Pericardium fibroblast (primary cell): ENCODE data around the gene HMGB2. TPM values are rescaled to one million over a fixed set of nuclear protein-coding genes. Genes with fewer than 3 reads are reported as not detected.

Experiments used
- total RNA-seq: library from RNA; depleted of rRNA; stranded (reverse); fragments of >200 nt; gene quantifications from 2 replicates; pipeline ENCODE4 v1.2.3, GENCODE V29; 2015

Gene HMGB2
- 15.9 and 30.0 TPM in 2 replicates for total RNA-seq

DNA sequence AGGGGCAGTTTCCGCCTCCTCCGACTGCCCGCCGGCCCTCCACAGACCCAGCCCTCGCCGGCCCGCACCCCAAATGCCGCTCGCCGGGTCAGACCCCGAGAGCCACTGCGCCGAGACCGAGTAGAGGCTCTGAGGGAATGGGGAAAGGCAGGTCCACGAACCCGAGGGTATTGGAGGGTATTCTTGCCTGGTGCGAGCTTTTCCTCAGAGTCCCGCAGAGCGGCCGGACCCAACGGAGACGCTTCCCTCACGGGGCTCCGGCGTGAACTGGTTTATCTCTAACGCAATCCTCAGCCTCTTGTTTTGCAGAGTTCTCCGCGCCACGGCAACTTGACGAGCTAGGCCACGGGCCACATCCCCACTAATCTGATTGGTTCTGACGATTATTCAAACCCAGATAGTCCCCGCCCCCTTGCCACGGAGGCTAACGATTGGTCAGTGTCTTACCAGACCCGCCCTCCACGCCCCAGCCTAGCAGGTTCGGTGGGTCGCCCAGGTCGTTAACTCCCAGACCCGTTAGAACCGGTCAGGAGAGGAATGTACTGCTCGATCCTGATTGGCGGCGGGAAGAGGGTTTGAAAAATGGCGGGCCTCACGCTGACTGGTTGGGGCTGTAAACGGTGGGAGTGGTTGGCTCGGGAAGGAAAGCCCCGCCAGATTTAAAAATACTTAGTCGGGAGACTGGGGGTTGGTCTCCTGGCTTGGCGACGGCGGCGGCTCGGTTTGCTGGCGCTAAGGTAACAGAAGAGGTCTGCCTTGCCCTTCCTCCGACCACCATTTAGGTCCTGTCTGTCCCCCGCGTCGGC lies at the start of gene HMGB2:
Gene HMGB2, minus strand, starts transcription at position 274 of the 806 bp plus-strand sequence. CDS start 709 bp downstream, outside the sequence.

DNA sequence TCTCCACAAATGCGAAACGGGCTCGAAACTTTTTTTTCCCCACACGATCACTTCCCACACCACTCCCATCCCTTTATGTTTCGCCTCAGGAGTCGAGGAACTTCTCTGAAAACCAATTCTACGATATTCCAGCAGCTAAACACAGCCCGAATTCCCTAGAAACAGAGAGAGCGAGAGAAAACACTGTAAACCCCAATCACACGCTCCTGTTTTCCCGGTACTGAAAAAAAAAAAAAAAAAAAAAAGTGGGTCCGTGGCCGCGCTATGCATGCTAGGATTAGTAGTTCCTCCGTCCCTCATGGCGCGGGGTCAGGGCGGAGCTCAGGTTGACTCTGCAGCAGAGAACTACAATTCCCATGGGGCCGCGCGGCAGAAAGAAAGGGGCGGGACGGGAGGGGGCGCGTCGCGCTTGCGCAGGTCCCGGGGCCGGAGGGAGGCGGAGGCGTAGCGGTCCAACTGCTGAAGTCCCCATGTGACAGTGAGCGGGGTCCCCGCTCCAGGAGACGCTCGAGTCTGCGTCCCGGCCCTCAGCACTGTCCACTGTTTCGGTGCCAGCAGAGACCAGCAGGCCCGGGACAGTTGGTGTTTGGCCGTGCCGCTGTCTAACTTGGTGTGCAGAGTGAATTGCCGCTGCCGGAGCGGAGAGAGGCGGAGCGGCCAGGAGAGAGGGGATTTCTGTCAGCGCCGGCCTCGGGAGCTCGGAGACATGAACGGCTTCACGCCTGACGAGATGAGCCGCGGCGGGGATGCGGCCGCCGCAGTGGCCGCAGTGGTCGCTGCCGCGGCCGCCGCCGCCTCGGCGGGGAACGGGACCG lies 36.5 kb upstream of the HMGB2 start, which contains the start of gene SAP30:
Gene SAP30, plus strand, starts transcription at position 478 of the 815 bp plus-strand sequence. Its CDS starts 229 bp downstream, at position 707.

Other genes starting within 250 kb of the HMGB2 start
- gene GALNT7, start 165.5 kb downstream of the HMGB2 start, total RNA-seq = 6.9 and 8.8 TPM in 2 replicates
- 14.6 and 26.0 TPM in 2 replicates for gene SAP30, start 36.6 kb upstream of the HMGB2 start, total RNA-seq
- 1.4 and 7.1 TPM in 2 replicates for gene SCRG1, start 64.8 kb upstream of the HMGB2 start, total RNA-seq
- gene HAND2, start 195.9 kb upstream of the HMGB2 start, total RNA-seq = 24.9 and 27.2 TPM in 2 replicates